Esophagus squamous epithelium (tissue), 4 donors: Measurements from ENCODE around the gene RPA3.

ENCODE experiments used
- POLR2A ChIP-seq, 4 donors: fragments of 450-650 bp; IDR thresholded peaks; one replicate each; pipeline ENCODE4 v1.6.1; 2017; ENCODE audit warnings: antibody characterized with exemption in 4 of 4, mild to moderate bottlenecking in 4 of 4, moderate library complexity in 3 of 4
- TF ChIP-seq, protein P1 (sequence below), 6 experiments: fragments of 450-650 bp in 4 of 6; fragments of 200-600 bp in 2 of 6; sonication (generic) in 2 of 6; IDR thresholded peaks; one replicate each; pipeline ENCODE4 v1.5.1; 2016 to 2019; ENCODE audit warnings: antibody characterized with exemption in 6 of 6, mild to moderate bottlenecking in 4 of 6, moderate library complexity in 4 of 6

GRCh38 chr7:7738177-7738576 is 19.8 kb upstream of the RPA3 start:
- TF ChIP-seq, protein P1, sequence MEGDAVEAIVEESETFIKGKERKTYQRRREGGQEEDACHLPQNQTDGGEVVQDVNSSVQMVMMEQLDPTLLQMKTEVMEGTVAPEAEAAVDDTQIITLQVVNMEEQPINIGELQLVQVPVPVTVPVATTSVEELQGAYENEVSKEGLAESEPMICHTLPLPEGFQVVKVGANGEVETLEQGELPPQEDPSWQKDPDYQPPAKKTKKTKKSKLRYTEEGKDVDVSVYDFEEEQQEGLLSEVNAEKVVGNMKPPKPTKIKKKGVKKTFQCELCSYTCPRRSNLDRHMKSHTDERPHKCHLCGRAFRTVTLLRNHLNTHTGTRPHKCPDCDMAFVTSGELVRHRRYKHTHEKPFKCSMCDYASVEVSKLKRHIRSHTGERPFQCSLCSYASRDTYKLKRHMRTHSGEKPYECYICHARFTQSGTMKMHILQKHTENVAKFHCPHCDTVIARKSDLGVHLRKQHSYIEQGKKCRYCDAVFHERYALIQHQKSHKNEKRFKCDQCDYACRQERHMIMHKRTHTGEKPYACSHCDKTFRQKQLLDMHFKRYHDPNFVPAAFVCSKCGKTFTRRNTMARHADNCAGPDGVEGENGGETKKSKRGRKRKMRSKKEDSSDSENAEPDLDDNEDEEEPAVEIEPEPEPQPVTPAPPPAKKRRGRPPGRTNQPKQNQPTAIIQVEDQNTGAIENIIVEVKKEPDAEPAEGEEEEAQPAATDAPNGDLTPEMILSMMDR (IDR thresholded peaks at IDR 0.05), result no peak
- no peak for TF ChIP-seq POLR2A (IDR thresholded peaks at IDR 0.05)
